ENCODE data around the gene MPI. TPM values are rescaled to one million over a fixed set of nuclear protein-coding genes. Genes with fewer than 3 reads are reported as not detected.

Gene MPI
- total and polyA plus RNA-seq, 2 of the 8 experiments (the other 6 are each of a cell fraction or from before 2014, with no cell fraction given) = 31.0 to 74.8 TPM

DNA sequence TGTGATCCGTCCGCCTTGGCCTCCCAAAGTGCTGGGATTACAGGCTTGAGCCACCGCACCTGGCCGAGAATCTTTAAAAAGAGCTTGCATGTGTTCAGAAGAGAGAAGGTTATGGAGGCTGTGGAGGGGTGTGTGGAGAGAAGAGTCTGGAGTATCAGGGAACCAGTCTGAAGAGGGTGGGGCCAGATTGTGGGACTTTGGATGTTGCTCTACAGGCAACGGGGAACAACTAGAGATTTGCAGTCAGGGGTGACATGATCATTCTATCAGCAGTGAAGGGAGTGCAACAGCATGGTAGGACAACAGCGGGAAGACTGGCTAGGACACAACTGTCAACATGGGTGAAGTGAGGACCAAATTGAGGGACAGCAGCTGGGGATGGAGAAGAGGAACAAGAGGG, 25.5 kb upstream of the MPI start:
- H2BK120ac ChIP-seq (replicated peaks; ENCODE audit: low read depth, low read length) = no peak overlapping the region
- no peaks in the 10 kb centered on the region for H3K36me3 ChIP-seq (ENCODE audit: control insufficient read depth in 2 of 4, insufficient read depth in 4 of 4, low read length in 3 of 4)
- H3K4me2 ChIP-seq (ENCODE audit: insufficient read depth in 1 of 2, low read depth in 2 of 2, low read length in 2 of 2) = no peak overlapping the region
- H4K8ac ChIP-seq (ENCODE audit: extremely low read depth, insufficient read depth, low read length) = no peak overlapping the region
- 82% methylated on average over 6 of the region's 6 CpGs; no CpG with 5 or more reads in 1 of the 2 experiments for WGBS, 2 experiments (ENCODE audit: extremely low coverage in 1 of 2, insufficient coverage in 1 of 2, insufficient read length in 1 of 2, insufficient replicate concordance in 2 of 2, low coverage in 1 of 2, low lambda C conversion rate in 2 of 2, missing lambda C conversion rate in 1 of 2)
- FAIRE-seq = no peak
- H2AFZ ChIP-seq (ENCODE audit: low read length) = no peak overlapping the region
- no peaks in the 10 kb centered on the region for H3K27me3 ChIP-seq (replicated peaks in 1 of 4; ENCODE audit: control insufficient read depth in 3 of 4, extremely low read depth in 1 of 4, insufficient read depth in 3 of 4, low read length in 3 of 4)
- no peak overlapping the region for H2BK20ac ChIP-seq (ENCODE audit: low read length)
- H3K14ac ChIP-seq (ENCODE audit: insufficient read length) = no peak overlapping the region
- POLR2A ChIA-PET (ENCODE audit: partially characterized antibody) = interaction anchor here (0.9 to 1.2 kb wide), 3 partner anchors 14 to 37 kb away, joined by 3 to 4 read pairs (median 3); no protein-coding TSS in a partner anchor
- H3K27ac ChIP-seq (ENCODE audit: low read depth, low read length) = no peak overlapping the region
- CTCF ChIA-PET (ENCODE audit: partially characterized antibody) = interaction anchor here (0.7 to 1.2 kb wide), 3 partner anchors 9 to 232 kb away, joined by 3 read pairs; no protein-coding TSS in a partner anchor
- no peak overlapping the region for H4K91ac ChIP-seq (replicated peaks; ENCODE audit: insufficient read length, low read length)
- H3K9me3 ChIP-seq (ENCODE audit: insufficient read depth in 2 of 2, low read depth in 1 of 2, low read length in 1 of 2) = no peaks in the 10 kb centered on the region
- DNase-seq (ENCODE audit: low read depth in 1 of 2, low spot score in 2 of 2) = no peak
- no peak overlapping the region for H3K18ac ChIP-seq (ENCODE audit: extremely low read depth, low read length)
- H3K4me3 ChIP-seq (ENCODE audit: extremely low read depth in 1 of 4, insufficient read depth in 2 of 4, low read depth in 3 of 4, low read length in 4 of 4) = no peak overlapping the region
- peaks cover 3 to 8% of the 10 kb centered on the region in 2 experiments for H4K20me1 ChIP-seq (replicated peaks in 1 of 2; ENCODE audit: control insufficient read depth in 1 of 2, insufficient read depth in 2 of 2, low read length in 2 of 2)
- no peak overlapping the region for H3K4ac ChIP-seq (replicated peaks; ENCODE audit: insufficient read length, low read depth, low read length)
- H3K23me2 ChIP-seq (ENCODE audit: low read depth, low read length) = peaks cover 2% of the 10 kb centered on the region; the same call in 1 of the 2 replicates
- H3K56ac ChIP-seq (replicated peaks; ENCODE audit: insufficient read length, low read depth, low read length) = no peak overlapping the region
- no peaks in the 10 kb centered on the region for H3K4me1 ChIP-seq (replicated peaks in 1 of 4; ENCODE audit: control insufficient read depth in 3 of 4, insufficient read depth in 4 of 4, low read length in 3 of 4)
- no peak overlapping the region for H2BK15ac ChIP-seq (ENCODE audit: low read length)
- H3K23ac ChIP-seq (ENCODE audit: insufficient read length) = no peak overlapping the region
- no peak overlapping the region for H4K5ac ChIP-seq (ENCODE audit: insufficient read length, low read depth, low read length)
- H2AK5ac ChIP-seq (ENCODE audit: low read depth, low read length) = no peak overlapping the region
- no peak overlapping the region; the same call in 1 of the 2 replicates for H2BK5ac ChIP-seq (ENCODE audit: low read depth, low read length)
- H3K79me2 ChIP-seq (ENCODE audit: control insufficient read depth in 1 of 2, insufficient read depth in 2 of 2, low read length in 2 of 2) = peaks cover 0 to 30% of the 10 kb centered on the region in 2 experiments; a peak in 2 of 4 replicates
- peaks cover 8% of the 10 kb centered on the region for H3K79me1 ChIP-seq (ENCODE audit: low read depth, low read length)
- H2BK12ac ChIP-seq (ENCODE audit: low read depth, low read length) = no peak overlapping the region
- no peak overlapping the region for H3K9ac ChIP-seq (replicated peaks in 1 of 4; ENCODE audit: extremely low read depth in 1 of 4, low read depth in 3 of 4, low read length in 3 of 4)
- TF ChIP-seq, protein P1, sequence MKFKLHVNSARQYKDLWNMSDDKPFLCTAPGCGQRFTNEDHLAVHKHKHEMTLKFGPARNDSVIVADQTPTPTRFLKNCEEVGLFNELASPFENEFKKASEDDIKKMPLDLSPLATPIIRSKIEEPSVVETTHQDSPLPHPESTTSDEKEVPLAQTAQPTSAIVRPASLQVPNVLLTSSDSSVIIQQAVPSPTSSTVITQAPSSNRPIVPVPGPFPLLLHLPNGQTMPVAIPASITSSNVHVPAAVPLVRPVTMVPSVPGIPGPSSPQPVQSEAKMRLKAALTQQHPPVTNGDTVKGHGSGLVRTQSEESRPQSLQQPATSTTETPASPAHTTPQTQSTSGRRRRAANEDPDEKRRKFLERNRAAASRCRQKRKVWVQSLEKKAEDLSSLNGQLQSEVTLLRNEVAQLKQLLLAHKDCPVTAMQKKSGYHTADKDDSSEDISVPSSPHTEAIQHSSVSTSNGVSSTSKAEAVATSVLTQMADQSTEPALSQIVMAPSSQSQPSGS (IDR thresholded peaks at IDR 0.05; ENCODE audit: low read length) = no peak
- TF ChIP-seq, protein P2, sequence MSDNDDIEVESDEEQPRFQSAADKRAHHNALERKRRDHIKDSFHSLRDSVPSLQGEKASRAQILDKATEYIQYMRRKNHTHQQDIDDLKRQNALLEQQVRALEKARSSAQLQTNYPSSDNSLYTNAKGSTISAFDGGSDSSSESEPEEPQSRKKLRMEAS (IDR thresholded peaks at IDR 0.05) = no peak
- no peak for TF ChIP-seq SUZ12 (IDR thresholded peaks at IDR 0.05; ENCODE audit: low read length)
